Neural progenitor cell (in vitro differentiated cells): Measurements from ENCODE around the gene SMIM1.

Source experiments
- CTCF ChIP-seq: fragments of 200-600 bp; sonication (generic); IDR thresholded peaks from 2 replicates; pipeline ENCODE4 v1.5.1; 2017; ENCODE audit warnings: antibody characterized with exemption, mild to moderate bottlenecking
- EZH2 ChIP-seq: fragments of 200-600 bp; sonication (generic); IDR thresholded peaks from 2 replicates; pipeline ENCODE4 v1.6.1; 2017; ENCODE audit warnings: antibody characterized with exemption, mild to moderate bottlenecking, moderate library complexity
- EZH2phosphoT487 ChIP-seq: fragments of 200-600 bp; sonication (generic); IDR thresholded peaks from 2 replicates; pipeline ENCODE4 v1.6.1; 2017; ENCODE audit warnings: antibody characterized with exemption

- TF ChIP-seq CTCF (no peak), EZH2phosphoT487 (no peak), EZH2 (no peak)
These were observed 37.4 kb upstream of the SMIM1 start for GRCh38 chr1:3735027-3735681.
